T1000 (cell line): ENCODE measurements around the gene TMEM40.
"Not testable (repeated sequence)": the region's sequence is repeated elsewhere in the genome, so short reads cannot be mapped to it uniquely, and the experiment has no call there.

Experiments
- DNase-seq: peaks from one replicate; lab custom pipeline; 2025; ENCODE audit warnings: mixed read lengths; lab: John Stamatoyannopoulos, UW

Gene TMEM40, protein sequence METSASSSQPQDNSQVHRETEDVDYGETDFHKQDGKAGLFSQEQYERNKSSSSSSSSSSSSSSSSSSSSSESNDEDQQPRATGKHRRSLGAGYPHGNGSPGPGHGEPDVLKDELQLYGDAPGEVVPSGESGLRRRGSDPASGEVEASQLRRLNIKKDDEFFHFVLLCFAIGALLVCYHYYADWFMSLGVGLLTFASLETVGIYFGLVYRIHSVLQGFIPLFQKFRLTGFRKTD

DNA sequence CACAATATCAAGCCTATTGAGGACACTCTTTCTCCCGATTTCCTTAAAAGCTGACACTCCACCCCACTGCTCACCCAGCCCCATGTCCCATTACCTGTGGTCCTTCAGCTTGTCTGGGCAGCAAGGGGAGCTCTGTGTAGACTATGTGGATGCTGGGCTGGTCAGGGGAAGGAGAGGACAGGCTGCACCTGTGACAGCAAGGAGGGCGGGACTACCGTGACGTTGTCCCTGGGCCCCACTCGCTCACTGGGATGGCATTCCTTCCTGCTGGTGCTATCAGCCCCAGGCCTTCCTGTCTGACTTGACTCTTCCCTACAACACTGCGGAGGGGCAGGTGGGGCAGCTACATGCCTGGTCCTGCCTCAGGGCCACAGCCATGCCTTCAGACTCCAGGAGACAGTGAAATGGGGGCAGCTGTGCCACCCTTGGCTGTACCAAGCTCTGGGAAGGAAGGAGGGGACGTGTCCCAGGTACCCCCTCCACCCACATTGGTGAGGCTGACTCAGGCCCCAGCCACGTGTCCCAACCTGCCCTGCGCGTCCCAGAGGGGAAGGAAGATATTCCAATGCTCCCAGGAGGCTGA, at the start of gene TMEM40:
Gene TMEM40 (minus strand): TSS at position 163 of the 583 bp plus-strand sequence. CDS start 9,427 bp downstream, outside the sequence.
- peak; percentile 43 for DNase-seq

- DNase-seq, result no peak
Observed at GRCh38 chr3:12808587-12808986, 49.5 kb upstream of the TMEM40 start.

DNA sequence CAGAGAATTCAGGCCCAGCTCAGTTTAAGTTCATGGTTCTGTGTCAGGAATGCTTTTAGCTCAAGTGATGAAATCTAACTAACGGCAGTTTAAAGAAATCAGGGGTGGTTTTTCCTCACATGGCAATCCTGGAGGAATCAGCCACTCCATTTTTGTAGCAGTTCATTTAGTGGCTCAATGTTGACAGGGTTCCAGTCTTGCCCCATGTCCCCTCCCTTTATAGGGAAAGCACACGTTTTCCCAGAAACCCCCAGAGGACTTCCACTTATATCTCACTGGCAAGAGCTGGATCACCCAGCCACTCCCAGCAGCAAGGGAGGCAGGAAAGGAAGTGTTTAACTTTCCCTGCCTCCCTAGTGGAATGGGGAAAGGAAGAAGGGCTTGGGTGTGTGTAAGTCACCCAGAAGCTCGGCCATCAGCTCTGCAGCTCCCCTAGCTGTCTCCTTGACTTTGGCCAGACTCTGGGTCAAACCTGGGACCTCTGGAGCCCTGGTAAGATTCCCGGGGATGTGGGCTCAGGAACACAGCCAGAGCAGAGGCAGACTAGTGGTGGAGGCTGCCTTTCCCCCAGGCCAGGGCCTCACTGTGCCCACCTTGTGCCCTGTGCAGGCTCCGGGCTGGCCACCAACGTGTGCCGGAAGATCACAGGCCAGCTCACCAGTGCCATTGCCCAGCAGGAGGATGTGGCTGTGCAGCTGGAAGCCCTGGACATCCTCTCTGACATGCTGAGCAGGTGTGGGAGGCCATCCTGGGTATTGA, 48.7 kb upstream of the TMEM40 start:
- no peak for DNase-seq

DNA sequence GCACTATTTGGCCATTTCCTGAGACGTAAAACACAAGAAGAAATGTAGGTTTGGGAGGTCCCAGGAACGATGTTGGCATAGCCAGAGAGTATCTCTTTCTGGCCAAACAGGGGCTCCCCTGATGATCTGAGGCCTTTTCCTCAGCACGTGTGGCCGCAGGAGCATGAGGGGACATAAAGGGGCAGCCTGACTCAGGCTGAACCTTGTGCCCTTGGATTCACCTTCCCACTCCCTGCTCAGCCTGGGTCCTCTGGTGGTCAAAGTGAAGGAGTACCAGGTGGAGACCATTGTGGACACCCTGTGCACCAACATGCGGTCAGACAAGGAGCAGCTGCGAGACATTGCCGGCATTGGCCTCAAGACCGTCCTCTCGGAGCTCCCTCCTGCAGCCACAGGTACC, 48.0 kb upstream of the TMEM40 start:
- DNase-seq, result no peak

DNA sequence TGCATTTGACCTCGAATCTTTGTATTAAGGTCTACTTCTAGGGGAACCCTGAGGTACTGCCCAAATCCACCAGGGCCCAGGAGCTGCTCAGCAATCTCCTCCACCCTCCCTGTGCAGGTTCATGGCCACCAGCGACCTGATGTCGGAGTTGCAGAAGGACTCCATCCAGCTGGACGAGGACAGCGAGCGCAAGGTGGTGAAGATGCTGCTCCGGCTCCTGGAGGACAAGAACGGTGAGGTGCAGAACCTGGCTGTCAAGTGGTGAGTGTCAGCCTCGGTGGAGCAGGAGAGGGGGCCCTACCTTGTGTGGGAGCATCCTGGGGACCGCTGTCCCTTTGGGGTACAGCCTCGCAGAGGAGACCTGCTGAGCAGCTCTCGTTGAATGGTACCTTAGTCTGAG, 44.3 kb upstream of the TMEM40 start:
- no peak for DNase-seq

GRCh38 chr3:12799525-12800440, 40.7 kb upstream of the TMEM40 start:
- no peak for DNase-seq

- no peak for DNase-seq
Observed at GRCh38 chr3:12798559-12799179, 39.6 kb upstream of the TMEM40 start.

DNA sequence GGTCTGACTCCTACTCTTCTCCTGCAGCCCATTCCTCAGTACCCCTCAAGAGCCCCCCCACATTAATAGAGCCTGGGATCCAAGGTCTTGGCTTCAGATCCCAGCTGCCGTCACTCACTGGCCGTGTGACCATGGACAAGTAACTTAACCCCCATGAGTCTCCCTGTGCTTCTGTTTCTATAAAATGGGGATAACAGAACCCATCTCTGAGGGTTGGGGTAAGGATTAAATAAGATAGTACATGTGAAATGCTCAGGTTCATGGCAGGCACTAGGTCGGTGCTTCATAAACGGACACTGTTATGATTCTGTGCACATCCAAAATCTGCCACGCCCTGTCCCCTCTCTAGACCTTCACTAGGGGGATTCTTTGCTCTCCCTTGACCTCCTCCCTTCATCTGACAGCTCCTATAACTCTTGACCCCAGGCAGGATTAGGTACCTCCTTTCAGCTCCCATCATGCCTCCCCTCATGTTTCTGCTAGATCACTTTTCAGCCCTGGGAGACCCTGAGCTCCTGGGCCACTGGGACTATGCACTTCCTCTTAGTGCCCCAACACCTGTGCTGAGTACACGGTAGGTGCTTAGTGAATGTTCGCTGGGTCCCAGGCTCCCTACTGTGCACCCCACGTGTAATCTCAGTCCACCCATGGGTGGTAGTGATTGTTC, 39.0 kb upstream of the TMEM40 start:
- DNase-seq, result no peak

DNA sequence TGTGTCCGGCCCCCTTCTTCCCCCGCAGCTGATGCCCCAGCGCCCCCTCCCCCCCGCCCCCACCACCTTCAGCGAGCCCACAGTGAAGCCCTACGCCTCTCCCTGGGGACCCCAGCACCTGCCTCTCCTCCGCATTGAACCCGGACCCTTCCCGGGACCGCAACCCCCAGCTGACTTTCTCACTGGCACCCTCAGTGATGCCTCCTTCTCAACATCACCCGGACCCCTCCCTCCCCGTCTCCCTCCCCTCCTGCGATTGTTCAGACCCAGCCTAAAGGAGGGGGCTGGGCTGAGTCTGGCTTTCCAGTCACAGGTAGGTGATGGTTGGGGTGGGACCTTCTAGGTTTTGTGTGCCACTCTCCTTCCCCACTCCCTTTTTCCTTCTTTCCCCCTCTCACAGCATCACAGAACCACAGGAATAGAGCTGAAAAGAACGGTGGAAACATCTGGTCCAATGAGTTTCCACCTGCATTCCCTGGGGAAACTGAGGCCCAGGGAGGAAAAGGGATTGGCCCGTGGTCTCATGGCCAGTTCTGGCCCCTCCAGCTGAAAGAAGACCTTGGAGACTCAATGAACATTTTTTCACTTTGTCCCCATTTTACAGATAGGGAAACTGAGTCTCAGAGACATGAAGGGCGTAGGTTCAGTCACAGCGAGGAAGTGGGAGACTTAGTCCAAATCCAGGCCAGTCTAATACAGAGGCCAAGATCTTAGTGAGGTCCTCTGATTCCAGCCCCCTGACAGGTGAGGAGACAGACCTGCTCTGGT, 38.2 kb upstream of the TMEM40 start:
- no peak for DNase-seq

- no peak for DNase-seq
Observed at GRCh38 chr3:12796171-12797123, 37.4 kb upstream of the TMEM40 start, which contains the start of gene CAND2. Gene CAND2 (plus strand): TSS chr3:12796680. CDS start chr3:12796721, 41 bp downstream.

- DNase-seq, result no peak
Observed at GRCh38 chr3:12793701-12794100, 34.6 kb upstream of the TMEM40 start.

- no peak for DNase-seq
Observed at GRCh38 chr3:12791430-12791829, 32.4 kb upstream of the TMEM40 start.

DNA sequence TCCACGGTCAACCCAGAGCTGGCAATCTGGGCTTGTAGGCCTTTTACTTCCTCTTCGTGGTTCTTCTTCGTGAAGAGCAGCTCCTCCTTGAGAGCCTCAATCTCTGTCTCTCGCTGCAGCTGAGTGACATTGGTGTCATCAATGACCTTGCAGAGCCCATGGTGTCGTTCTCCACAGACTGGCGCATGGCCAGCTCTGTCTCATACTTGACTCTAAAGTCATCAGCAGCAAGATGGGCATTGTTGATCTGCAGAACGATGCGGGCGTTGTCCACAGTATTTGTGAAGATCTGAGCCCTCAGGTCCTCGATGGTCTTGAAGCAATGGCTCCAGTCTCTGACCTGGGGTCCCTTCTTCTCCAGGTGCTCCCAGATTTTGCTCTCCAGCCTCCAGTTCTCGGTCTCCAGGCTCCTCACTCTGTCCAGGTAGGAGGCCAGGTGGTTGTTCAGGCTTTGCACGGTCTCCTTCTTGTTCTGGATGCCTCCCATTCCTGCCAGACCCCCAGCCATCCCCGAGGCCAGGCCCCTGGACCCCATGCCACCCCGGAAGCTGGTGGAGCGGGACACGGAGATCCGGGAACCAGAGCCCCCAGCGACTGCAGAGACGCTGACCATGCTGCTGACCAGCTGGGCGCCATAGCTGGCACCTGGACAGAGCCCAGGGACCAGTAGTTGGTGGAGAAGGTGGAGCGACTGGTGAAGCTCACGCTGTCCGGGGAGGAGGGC, 29.1 kb upstream of the TMEM40 start:
- not testable (repeated sequence) for DNase-seq

DNA sequence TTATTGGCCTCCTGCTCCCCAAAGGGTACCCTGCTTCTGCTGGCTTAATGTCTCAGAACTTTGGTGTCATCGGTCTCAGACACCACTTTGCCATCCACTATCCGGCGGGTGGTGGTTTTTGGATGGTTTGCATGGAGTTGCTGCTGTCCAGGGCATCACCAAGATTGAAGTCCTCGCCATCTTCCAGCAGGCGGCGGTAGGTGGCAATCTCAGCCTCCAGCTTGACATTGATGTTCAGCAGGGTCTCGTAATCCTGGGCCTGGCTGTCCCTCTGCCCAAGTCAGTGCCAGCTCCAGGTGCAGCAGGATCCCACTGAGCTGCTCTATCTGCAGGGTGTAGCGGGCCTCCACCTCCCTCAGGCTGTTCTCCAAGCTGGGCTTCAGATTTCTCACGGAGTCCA, 28.3 kb upstream of the TMEM40 start:
- not testable (repeated sequence) for DNase-seq

- DNase-seq, result no peak
Observed at GRCh38 chr3:12785096-12785495, 26.0 kb upstream of the TMEM40 start.

DNA sequence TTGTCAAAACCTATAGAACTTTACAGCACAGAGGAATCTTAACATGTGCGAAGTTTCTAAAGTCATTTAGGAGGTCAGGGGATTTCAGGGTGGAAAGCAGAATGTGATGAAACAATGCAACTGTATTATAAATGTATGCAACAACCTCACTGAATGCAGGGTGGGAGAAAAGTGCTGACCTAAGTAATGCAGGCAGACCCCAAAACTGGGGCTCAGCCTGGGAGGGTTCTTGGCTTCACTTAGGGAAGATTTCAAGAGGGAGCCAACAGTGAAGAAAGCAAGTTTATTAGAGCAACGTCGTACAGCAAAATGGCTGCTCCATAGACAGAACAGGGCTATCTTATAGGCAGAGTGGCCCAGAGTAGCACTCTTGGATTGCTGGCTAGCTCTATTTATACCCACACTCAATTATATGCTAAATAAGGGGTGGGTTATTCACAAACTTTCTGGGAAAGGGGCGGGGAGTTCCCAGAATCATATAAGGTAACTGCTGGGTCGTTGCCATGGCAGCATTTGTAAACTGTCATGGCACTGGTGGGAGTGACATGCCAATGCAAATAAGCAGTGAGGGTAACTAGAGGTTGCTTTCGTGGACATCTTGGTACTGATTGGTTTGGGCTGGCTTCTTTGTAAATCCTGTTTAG, 23.2 kb upstream of the TMEM40 start:
- DNase-seq, result no peak

DNA sequence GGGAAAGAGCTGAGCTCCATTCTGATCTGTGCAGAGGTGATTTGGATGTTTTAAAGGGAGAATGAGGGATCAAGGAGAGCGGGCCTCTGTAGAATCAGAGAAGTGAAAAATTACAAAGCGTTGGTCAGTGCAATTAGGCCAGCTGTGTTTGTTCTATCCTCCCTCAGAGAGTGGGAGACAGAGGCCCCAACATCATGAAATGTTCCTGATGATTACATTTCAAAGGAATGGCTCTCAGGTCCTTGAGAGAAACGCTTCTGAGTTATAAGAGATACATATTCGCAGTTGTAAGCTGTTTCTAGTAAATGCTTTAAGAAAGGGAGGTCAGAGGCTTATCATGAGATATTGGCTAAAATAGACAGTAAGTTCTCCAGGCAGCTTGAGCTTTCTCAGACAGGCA, 21.7 kb upstream of the TMEM40 start:
- DNase-seq, result no peak

DNA sequence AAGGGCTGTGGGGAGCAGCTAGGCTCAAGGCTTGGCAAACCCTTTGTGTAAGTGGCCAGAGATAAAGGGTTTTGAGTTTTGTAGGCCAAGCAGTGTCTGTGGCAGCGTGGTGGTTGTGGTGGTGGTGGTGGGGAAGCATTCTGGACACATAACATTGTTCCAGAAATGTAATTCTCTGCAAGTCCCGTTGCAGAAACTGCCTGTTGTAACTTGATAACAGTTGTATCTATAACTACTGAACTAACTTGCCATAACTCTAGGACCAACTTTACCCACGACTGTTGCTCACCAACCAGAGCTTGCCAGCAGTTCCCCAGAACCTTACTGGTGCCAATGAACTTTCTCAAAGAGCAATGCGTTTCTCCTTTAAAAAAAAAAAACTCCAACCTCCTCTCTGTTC, 18.1 kb upstream of the TMEM40 start:
- no peak for DNase-seq
